HCEC 1CT (cell line): ENCODE data around the gene ATXN1.
"Not testable (repeated sequence)": the region's sequence is repeated elsewhere in the genome, so short reads cannot be mapped to it uniquely, and the experiment has no call there.

Experiments used
- DNase-seq: peaks from one replicate; pipeline ENCODE4 v3.0.0-alpha.2; 2017

Gene ATXN1

DNA sequence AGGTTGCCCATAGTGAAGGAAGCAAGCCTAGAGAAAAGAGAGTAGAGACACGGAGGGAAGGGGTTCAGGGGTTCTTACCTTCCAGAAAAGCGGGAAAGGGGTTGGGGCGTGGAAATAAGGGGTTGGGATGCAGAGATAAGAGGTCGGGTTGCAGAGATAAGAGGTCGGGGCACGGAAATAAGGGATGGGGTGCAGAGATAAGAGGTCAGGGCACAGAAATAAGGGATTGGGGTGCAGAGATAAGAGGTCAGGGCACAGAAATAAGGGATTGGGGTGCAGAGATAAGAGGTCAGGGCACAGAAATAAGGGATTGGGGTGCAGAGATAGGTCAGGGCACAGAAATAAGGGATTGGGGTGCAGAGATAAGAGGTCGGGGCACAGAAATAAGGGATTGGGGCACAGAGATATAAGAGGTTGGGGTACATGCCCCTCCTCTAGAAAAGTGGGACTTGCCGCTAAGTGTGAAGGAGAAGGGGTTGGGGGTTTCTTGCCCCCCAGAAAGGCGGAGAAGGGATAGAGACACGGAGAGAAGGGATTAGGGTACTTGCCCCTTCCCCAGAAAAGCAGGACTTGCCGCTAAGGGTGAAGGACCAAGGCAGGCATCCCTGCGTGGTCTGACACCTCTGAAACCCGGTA lies 497.7 kb downstream of the ATXN1 start:
- not testable (repeated sequence) for DNase-seq

DNA sequence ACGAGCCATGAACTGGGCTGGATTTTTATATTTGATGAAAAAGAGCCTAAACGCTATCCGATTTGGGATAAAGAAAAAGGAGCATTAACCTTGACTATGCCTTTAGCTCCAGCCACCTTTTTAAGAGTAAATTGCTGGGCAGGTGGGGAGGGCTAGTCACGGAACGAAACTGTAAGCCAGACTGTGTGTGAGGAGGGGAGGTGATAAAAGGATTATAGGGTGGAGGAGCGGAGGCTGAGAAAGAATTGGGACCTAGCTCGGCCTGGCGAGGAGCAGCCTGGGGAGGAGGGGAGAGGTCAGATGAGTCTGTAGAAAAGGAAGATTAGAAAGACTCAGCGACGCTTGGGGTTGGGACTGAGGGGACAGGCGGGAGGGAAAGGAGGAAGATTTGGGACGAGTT lies 498.5 kb downstream of the ATXN1 start:
- DNase-seq: not testable (repeated sequence)

DNA sequence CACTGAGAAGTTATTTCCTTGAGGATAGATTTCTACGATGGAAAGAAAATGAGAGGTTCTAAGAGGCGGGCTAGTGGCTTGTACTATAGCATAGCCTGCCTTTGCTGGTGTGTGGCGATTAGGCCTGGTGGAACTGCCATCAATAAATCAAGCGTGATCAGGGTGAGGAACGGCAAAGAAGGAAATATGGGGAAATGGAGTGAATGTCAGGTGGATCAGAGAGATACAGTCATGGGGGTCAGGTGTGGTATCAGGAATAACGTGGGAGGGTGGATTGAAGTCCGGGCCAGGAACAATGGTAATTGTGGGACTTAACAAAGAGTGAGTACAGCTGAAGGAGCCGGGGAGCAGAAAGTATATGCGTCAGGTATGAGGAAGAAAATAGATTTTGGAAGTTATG lies 500.7 kb downstream of the ATXN1 start:
- not testable (repeated sequence) for DNase-seq

DNA sequence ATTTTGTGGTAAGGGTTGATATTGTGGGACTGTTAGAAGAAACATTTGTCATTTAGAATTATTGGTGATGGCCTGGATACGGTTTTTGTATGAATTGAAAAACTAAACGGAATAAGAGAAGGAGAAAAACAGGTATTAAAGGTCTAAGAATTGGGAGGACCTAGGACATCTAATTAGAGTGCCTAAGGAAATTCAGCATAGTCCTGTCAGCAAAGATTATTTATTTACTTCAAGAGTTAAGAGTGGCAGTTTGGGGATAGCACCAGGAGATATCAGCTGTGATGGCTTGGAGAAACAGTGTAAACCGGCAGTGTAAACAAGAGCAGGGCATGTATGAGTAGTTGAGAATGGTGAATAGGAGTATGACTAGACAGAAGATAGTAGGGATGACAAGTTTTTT lies 501.7 kb downstream of the ATXN1 start:
- DNase-seq: not testable (repeated sequence)

- no peak for DNase-seq
Measured at GRCh38 chr6:16258709-16259075, 502.6 kb downstream of the ATXN1 start.

GRCh38 chr6:16257999-16258708 lies 503.1 kb downstream of the ATXN1 start:
- DNase-seq: no peak

DNA sequence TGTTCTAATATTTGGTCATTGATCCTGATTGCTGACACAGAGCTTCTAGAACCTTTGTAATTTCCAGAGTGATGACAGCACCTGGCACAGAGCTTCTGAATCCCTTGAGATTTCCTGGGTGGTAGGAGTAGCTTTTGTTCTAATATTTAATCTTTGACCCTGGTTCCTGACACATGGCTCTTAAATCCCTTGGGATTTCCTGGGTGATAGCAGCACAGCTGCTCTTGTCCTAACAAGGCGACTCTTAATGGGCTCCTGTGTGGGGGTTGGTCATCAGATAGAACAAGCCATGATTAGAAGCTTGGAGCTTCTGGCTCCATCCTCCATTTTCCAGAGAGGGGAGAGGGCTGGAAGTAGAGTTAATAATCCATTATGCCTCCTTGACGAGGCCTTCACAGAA lies 504.5 kb downstream of the ATXN1 start:
- DNase-seq: no peak

DNA sequence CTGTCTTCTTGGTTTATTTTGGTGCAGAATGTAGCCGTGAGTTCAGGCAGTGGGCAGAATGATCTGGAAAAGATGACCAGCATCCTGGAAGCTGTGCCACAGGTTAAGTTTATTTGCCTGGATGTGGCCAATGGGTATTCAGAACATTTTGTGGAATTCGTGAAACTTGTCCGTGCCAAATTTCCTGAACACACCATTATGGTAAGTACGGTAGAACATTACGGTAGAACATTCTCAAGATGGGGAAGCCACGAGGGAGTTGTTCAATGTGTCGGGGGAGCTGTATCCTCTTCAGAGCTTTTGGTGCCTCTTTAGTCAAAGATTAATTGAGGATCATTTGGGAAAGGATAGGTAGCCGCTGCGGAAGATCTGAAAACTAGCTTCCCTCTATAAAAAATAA lies 506.7 kb downstream of the ATXN1 start:
- DNase-seq: no peak

DNA sequence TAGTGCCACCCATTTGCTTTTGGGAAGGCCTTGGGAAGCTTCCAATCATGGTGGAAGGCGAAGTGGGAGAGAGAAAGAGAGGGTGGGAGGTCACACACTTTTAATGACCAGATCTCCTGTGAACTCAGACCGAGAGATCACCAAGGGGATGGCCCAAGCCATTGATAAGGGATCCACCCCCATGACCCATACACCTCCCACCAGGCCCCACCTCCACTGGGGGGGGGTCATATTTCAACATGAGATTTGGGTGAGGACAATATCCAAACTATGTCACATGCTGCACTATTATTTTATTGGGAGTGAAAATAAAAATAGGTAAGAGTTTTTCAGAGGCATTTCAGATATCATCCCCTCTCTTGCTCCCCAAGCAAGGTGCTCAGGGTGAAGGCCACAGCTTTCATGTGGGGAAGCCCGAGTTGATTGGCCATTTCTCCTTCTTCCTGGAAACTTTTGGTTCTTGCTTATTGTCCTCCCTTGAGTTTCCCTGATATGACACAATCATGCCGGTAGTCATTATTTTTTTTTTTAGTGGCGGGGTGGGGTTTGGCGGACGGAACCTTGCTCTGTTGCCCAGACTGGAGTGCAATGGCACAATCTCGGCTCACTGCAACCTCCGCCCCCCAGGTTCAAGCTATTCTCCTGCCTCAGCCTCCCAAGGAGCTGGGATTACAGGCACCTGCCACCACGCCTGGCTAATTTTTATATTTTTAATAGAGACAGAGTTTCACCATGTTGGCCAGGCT lies 507.7 kb downstream of the ATXN1 start:
- no peak for DNase-seq

GRCh38 chr6:16252686-16253299 lies 508.5 kb downstream of the ATXN1 start:
- DNase-seq: no peak

DNA sequence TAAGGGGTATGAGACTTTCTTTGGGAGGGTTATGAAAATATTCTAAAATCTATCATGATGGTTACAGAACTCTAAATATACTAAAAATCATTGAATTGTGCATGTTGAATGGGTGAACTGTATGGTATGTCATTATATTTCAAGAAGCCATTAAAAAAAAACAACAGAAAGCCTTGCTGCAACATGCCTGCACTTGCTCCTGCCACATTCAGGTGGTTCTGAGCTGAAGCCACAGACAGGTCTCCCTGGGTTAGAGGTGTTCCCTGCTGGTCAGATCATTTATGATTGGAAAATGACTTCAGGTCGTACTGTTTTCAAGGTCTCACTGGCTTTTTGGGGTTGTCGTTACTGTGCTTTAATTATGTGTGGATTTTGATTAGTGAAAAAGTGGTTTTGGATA lies 509.6 kb downstream of the ATXN1 start:
- no peak for DNase-seq

- DNase-seq: no peak
Measured at GRCh38 chr6:16249971-16250370, 511.3 kb downstream of the ATXN1 start.
